GM12878 (cell line): ENCODE data around the gene ENG. TPM values are rescaled to one million over a fixed set of nuclear protein-coding genes. Genes with fewer than 3 reads are reported as not detected.

Experiments
- ATAC-seq: fragments of 200-7000 bp; cut with Tn5 transposase; 3 replicates; pipeline ENCODE4 v1.9.1; 2020; ENCODE audit warnings: mild to moderate bottlenecking, moderate library complexity
- BruUV-seq: library from RNA; stranded (reverse); fragments of 400-500 nt; replicated peaks from 2 replicates; lab custom pipeline; 2021; lab: Mats Ljungman, UMichigan
- CTCF ChIA-PET: fragments of 300-600 bp; sonication (Branson Sonifier 250); formaldehyde crosslinking; extraction: SDS; loops from one replicate; lab custom pipeline; 2021; ENCODE audit warnings: inconsistent platforms; lab: Yijun Ruan, JAX
- POLR2A ChIA-PET: fragments of 350-600 bp; formaldehyde crosslinking; extraction: SDS; loops from one replicate; lab custom pipeline; 2021; ENCODE audit warnings: inconsistent platforms; lab: Charles Lee
- RAD21 ChIA-PET: fragments of 300-600 bp; sonication (Branson Sonifier 250); formaldehyde crosslinking; loops from one replicate; lab custom pipeline; 2023; ENCODE audit warnings: antibody characterized with exemption; ENCODE audit not compliant: unreplicated experiment; lab: Charles Lee
- SMC1A ChIA-PET: fragments of 300-600 bp; sonication (Branson Sonifier 250); formaldehyde crosslinking; loops from one replicate; lab custom pipeline; 2023; ENCODE audit not compliant: unreplicated experiment, uncharacterized antibody; lab: Charles Lee
- DNase-seq: peaks from one replicate; pipeline ENCODE4 v3.0.0-alpha.2; 2011; ENCODE audit warnings: low read depth, low spot score
- FAIRE-seq: peaks from 3 replicates; lab custom pipeline; 2011; peaks lifted over from hg19 to GRCh38; lab: Jason Lieb, UNC
- H2AFZ ChIP-seq: 2 replicates; pipeline ENCODE4 v1.6.0; 2011; ENCODE audit warnings: low read depth, low read length, control low read depth; ENCODE audit not compliant: control insufficient read depth
- H3K27ac ChIP-seq: 2 replicates; pipeline ENCODE4 v1.5.1; 2011; ENCODE audit warnings: control low read depth; ENCODE audit not compliant: control insufficient read depth, insufficient read depth
- H3K27me3 ChIP-seq, 2 experiments: replicated peaks in 1 of 2; 2 replicates each; pipeline versions ENCODE4 v1.6.0 to v1.6.1; 2011; ENCODE audit warnings: low read length in 1 of 2; ENCODE audit not compliant: control insufficient read depth in 2 of 2, insufficient read depth in 2 of 2
- H3K36me3 ChIP-seq, 2 experiments: 2 replicates each; pipeline ENCODE4 v1.5.1; 2011; ENCODE audit warnings: low read length in 1 of 2; ENCODE audit not compliant: control insufficient read depth in 2 of 2, insufficient read depth in 2 of 2
- H3K4me1 ChIP-seq: 2 replicates; pipeline ENCODE4 v1.6.1; 2011; ENCODE audit warnings: mild to moderate bottlenecking, low read length, moderate library complexity, mixed read lengths; ENCODE audit not compliant: control insufficient read depth, insufficient read depth
- H3K4me2 ChIP-seq: 2 replicates; pipeline ENCODE4 v1.6.0; 2011; ENCODE audit warnings: control low read depth; ENCODE audit not compliant: control insufficient read depth, insufficient read depth
- H3K4me3 ChIP-seq: fragments of 200-600 bp; sonication (generic); 2 replicates; pipeline ENCODE4 v1.5.1; 2016
- H3K79me2 ChIP-seq: 2 replicates; pipeline ENCODE4 v1.6.0; 2011; ENCODE audit warnings: low read length; ENCODE audit not compliant: control insufficient read depth, insufficient read depth
- H3K9ac ChIP-seq: 2 replicates; pipeline ENCODE4 v1.8.0; 2011; ENCODE audit warnings: low read length, control low read depth, mixed read lengths; ENCODE audit not compliant: control insufficient read depth, insufficient read depth
- H3K9me3 ChIP-seq: replicated peaks from 3 replicates; pipeline ENCODE4 v1.5.1; 2011; ENCODE audit warnings: mild to moderate bottlenecking, low read length; ENCODE audit not compliant: control insufficient read depth, insufficient read depth
- H4K20me1 ChIP-seq: 2 replicates; pipeline ENCODE4 v1.6.0; 2011; ENCODE audit not compliant: control insufficient read depth, insufficient read depth
- CEBPB ChIP-seq, 2 experiments: fragments of 150-350 bp in 1 of 2; IDR thresholded peaks; 2 replicates each; pipeline ENCODE4 v1.6.1; 2012 to 2014; ENCODE audit warnings: low read depth in 2 of 2, low read length in 2 of 2, borderline replicate concordance in 1 of 2, inconsistent platforms in 1 of 2
- CHD2 ChIP-seq: IDR thresholded peaks from 2 replicates; pipeline ENCODE4 v1.6.1; 2011; ENCODE audit warnings: low read depth, low read length, improper control_type of control experiment, borderline replicate concordance
- LARP7 ChIP-seq: fragments of 450-650 bp; IDR thresholded peaks from 2 replicates; pipeline ENCODE4 v1.6.1; 2017; ENCODE audit warnings: mild to moderate bottlenecking
- MYC ChIP-seq: IDR thresholded peaks from 2 replicates; pipeline ENCODE4 v1.6.1; 2011; ENCODE audit warnings: mild to moderate bottlenecking, low read length, moderate library complexity, inconsistent platforms; ENCODE audit not compliant: insufficient read depth, insufficient replicate concordance, insufficient read length, severe bottlenecking
- NBN ChIP-seq: fragments of 450-650 bp; IDR thresholded peaks from 2 replicates; pipeline ENCODE4 v1.6.1; 2016
- RBBP5 ChIP-seq: fragments of 200-600 bp; sonication (generic); conservative IDR thresholded peaks from 2 replicates; pipeline ENCODE4 v1.6.1; 2016
- SMARCA5 ChIP-seq: fragments of 450-650 bp; IDR thresholded peaks from 2 replicates; pipeline ENCODE4 v1.6.1; 2017; ENCODE audit warnings: mild to moderate bottlenecking
- SP1 ChIP-seq: IDR thresholded peaks from one replicate; pipeline ENCODE4 v1.6.1; 2011; ENCODE audit warnings: low read depth, low read length
- TARDBP ChIP-seq: IDR thresholded peaks from 2 replicates; pipeline ENCODE4 v1.6.1; 2016; ENCODE audit warnings: borderline replicate concordance
- WRNIP1 ChIP-seq: IDR thresholded peaks from 2 replicates; pipeline ENCODE4 v1.6.1; 2011; ENCODE audit warnings: low read depth, low read length, improper control_type of control experiment, borderline replicate concordance
- WGBS: methylation state at CpG from one replicate; pipeline ENCODE4 v1.1.6; 2016; ENCODE audit warnings: low lambda C conversion rate; ENCODE audit not compliant: insufficient replicate concordance, insufficient coverage; ENCODE audit errors: missing lambda C conversion rate; 5-methylcytosine and 5-hydroxymethylcytosine counted together
- in situ Hi-C: fragments of 300-500 bp; cut with MboI; formaldehyde crosslinking; loops from 9 replicates; pipeline ENCODE4 v1.14.3; 2018; ENCODE audit warnings: mixed read lengths
- intact Hi-C: fragments of 100-400 bp; cut with micrococcal nuclease; formaldehyde crosslinking; loops from one replicate; pipeline ENCODE4 v1.14.2; 2022; ENCODE audit not compliant: unreplicated experiment
- polyA plus RNA-seq, 11 experiments: library from polyadenylated mRNA; depleted of rRNA in 4 of 11; unstranded in 6 of 11; stranded (reverse) in 5 of 11; fragments of >200 nt; fragmentation: Nextera tagmentation in 4 of 11; fragmentation: Illumina TruSeq in 1 of 11; extraction: Ambion mirVana in 4 of 11; extraction: Trizol in 1 of 11; gene quantifications; 1 replicate in 1 of 11; 2 replicates in 10 of 11; pipeline versions ENCODE4 v1.2.1 to v1.2.3, GENCODE V29; 2011 to 2016; ENCODE audit warnings: inconsistent platforms in 2 of 11, missing spikeins in 2 of 11, low read depth in 1 of 11
- total RNA-seq, 4 experiments: library from RNA; depleted of rRNA in 3 of 4; stranded (reverse); fragments of >200 nt in 3 of 4; fragmentation: Illumina TruSeq in 1 of 4; extraction: Trizol in 1 of 4; gene quantifications; 2 replicates each; pipeline versions ENCODE4 v1.2.1 to v1.2.3, GENCODE V29; 2013 to 2021
- TF ChIP-seq, protein P1 (sequence below): fragments of 450-650 bp; IDR thresholded peaks from 2 replicates; pipeline ENCODE4 v1.6.1; 2018; ENCODE audit warnings: borderline replicate concordance, mild to moderate bottlenecking; ENCODE audit not compliant: partially characterized antibody
- TF ChIP-seq, protein P2 (sequence below): IDR thresholded peaks from 2 replicates; pipeline ENCODE4 v1.6.1; 2012; ENCODE audit warnings: low read depth, low read length, improper control_type of control experiment

ENG gene
- total and polyA plus RNA-seq, 10 of the 15 experiments (the other 5 are each of a cell fraction or from before 2014, with no cell fraction given) = 0.14 to 10.1 (median 2.0) TPM

DNA sequence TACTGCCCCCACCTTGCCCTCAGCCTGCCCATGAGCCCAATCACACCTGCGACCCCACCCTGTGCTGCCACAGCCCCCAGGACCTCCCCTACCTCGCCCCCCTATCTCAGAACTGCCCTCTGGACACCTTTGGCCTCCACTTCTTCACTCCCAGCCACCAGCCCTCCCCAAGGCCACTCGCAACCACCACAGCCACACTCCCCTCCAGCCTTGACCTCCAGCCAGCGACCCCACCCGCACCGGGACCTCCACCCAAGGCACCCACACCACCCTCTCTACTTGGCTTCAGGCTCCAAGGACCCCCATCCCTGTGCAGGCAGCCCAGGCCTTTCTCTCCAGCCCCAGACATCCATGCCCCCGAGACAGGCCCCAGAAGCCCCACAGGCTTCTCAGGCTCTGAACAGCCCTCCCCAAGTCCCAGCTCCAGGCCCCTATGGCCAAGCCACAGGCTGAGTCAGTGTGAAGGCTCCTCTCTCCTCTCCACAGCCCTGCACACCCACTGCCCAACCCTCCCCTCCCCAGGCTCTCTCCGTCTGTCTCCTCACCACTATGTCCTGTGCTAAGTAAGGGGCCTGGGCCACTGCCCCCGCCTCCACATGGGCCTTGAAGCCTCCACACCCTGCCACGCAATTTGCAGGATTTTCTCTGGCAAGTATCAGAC lies 21.0 kb upstream of the ENG start:
- in situ Hi-C loops (no loop called here), intact Hi-C loops (no loop called here)
- RAD21 ChIA-PET = no interaction called here
- H3K36me3 ChIP-seq = no peaks in the 10 kb centered on the region
- ATAC-seq (no peak), FAIRE-seq (no peak), DNase-seq (no peak)
- POLR2A ChIA-PET = no interaction called here
- SMC1A ChIA-PET = interaction anchor here (0.5 kb wide), 1 partner anchor 25 kb away, joined by 3 read pairs; no protein-coding TSS in a partner anchor
- H3K4me1 ChIP-seq = peaks cover 5% of the 10 kb centered on the region; the same call in 1 of the 2 replicates
- no peak overlapping the region for H3K4me3 ChIP-seq
- no peaks in the 10 kb centered on the region for H3K79me2 ChIP-seq
- no peaks in the 10 kb centered on the region; a peak in 1 of 4 replicates for H3K27me3 ChIP-seq
- H3K4me2 ChIP-seq = no peak overlapping the region
- CTCF ChIA-PET = interaction anchor here (0.9 kb wide), 1 partner anchor 141 kb away, joined by 3 read pairs; the partner anchor contains the start of gene TOR2A
- WGBS = 59% methylated on average over 7 of the region's 10 CpGs
- TF ChIP-seq CHD2 (no peak), SP1 (no peak), SMARCA5 (no peak), NBN (no peak), WRNIP1 (no peak), LARP7 (no peak), CEBPB (IDR thresholded peaks at IDR 0.05; ENCODE audit: borderline replicate concordance in 1 of 2, low read depth in 2 of 2, low read length in 2 of 2) (no peak), RBBP5 (no peak), TARDBP (no peak), MYC (no peak)
- TF ChIP-seq, protein P1, sequence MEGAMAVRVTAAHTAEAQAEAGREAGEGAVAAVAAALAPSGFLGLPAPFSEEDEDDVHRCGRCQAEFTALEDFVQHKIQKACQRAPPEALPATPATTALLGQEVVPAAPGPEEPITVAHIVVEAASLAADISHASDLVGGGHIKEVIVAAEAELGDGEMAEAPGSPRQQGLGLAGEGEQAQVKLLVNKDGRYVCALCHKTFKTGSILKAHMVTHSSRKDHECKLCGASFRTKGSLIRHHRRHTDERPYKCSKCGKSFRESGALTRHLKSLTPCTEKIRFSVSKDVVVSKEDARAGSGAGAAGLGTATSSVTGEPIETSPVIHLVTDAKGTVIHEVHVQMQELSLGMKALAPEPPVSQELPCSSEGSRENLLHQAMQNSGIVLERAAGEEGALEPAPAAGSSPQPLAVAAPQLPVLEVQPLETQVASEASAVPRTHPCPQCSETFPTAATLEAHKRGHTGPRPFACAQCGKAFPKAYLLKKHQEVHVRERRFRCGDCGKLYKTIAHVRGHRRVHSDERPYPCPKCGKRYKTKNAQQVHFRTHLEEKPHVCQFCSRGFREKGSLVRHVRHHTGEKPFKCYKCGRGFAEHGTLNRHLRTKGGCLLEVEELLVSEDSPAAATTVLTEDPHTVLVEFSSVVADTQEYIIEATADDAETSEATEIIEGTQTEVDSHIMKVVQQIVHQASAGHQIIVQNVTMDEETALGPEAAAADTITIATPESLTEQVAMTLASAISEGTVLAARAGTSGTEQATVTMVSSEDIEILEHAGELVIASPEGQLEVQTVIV = no peak
- TF ChIP-seq, protein P2, sequence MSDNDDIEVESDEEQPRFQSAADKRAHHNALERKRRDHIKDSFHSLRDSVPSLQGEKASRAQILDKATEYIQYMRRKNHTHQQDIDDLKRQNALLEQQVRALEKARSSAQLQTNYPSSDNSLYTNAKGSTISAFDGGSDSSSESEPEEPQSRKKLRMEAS = no peak
- no peak overlapping the region for H3K9ac ChIP-seq
- no peaks in the 10 kb centered on the region for H4K20me1 ChIP-seq
- H2AFZ ChIP-seq = no peak overlapping the region
- BruUV-seq = no TSS peak
- H3K9me3 ChIP-seq = no peaks in the 10 kb centered on the region
- H3K27ac ChIP-seq = no peak overlapping the region
